Skeletal muscle satellite cell (primary cell): ENCODE results near the gene STK17A.

Experiments used
- H3K27me3 ChIP-seq: 2 replicates; pipeline ENCODE4 v1.7.0; 2013; ENCODE audit warnings: low read length; ENCODE audit not compliant: control insufficient read depth, insufficient read depth
- H3K36me3 ChIP-seq: 2 replicates; pipeline ENCODE4 v1.7.0; 2013; ENCODE audit warnings: mild to moderate bottlenecking, control low read depth, low read length; ENCODE audit not compliant: insufficient read depth
- H3K4me1 ChIP-seq: 2 replicates; pipeline ENCODE4 v1.7.0; 2013; ENCODE audit warnings: low read length; ENCODE audit not compliant: control insufficient read depth, insufficient read depth
- H3K4me2 ChIP-seq: 2 replicates; pipeline ENCODE4 v1.7.0; 2013; ENCODE audit warnings: mild to moderate bottlenecking, low read length
- H3K4me3 ChIP-seq: 2 replicates; pipeline ENCODE4 v1.7.0; 2013; ENCODE audit warnings: low read length
- H3K9ac ChIP-seq: 2 replicates; pipeline ENCODE4 v1.7.0; 2013; ENCODE audit warnings: mild to moderate bottlenecking, low read depth, low read length, moderate library complexity
- H3K9me3 ChIP-seq: replicated peaks from 2 replicates; pipeline ENCODE4 v1.7.0; 2013; ENCODE audit warnings: mild to moderate bottlenecking, control low read depth, low read length

Gene STK17A

DNA sequence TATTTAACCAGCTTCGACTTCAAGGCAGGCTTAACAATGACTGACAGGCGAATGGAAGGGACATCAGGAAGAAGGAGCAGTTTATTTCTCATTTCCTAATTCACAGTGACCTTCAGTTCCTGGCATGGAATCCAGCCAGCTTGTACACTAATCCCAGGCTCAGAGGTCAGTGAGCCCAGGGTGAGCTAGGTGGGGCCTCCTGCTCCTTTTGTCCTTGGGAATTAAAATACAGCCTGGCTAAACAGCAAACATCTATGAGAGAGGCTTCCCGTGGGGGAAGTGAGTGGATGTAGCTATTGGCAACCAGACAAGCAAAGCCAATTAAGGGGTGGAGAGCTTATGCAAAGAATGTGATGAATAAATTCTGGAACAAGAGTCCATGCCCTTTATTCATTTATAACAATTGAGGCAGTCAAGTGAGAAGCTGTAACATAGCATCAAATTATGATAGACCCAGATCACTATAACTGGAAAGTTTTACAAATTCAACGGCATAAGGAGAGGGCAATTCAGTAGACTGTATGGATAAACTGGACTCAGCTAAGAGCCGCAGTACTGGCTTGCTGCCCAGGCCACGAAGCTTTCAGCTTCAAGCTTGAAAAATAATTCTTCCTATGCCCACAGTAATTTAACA lies 57.1 kb downstream of the STK17A start:
- H3K27me3 ChIP-seq = no peaks in the 10 kb centered on the region
- peaks cover 60% of the 10 kb centered on the region for H3K36me3 ChIP-seq
- peak overlapping the region; percentile 65 for H3K9ac ChIP-seq
- no peak overlapping the region for H3K4me3 ChIP-seq
- H3K4me1 ChIP-seq = peaks cover 38% of the 10 kb centered on the region
- H3K4me2 ChIP-seq = peak overlapping the region; percentile 38
- no peaks in the 10 kb centered on the region for H3K9me3 ChIP-seq

DNA sequence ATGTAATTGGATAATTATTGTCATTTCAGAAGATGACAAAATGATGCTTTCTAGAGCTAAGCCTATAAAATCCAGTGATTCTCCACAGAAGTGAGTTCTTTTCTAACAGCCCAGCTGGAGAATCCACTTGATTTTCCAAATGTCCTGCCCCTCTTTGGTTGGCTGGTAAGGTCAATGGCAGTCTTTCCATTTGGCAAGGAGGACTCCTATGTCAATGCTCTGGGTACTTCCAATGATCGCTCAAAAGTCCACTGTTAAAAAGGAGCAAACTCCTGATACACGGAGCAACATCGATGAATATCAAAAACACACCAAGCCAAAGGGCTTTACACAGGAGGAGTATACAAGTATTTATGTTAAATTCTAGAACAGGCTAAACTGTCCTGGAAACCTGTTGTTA lies 57.8 kb downstream of the STK17A start:
- H3K9ac ChIP-seq = peak overlapping the region; percentile 65
- peaks cover 42% of the 10 kb centered on the region for H3K4me1 ChIP-seq
- H3K4me2 ChIP-seq = no peak overlapping the region
- no peak overlapping the region for H3K4me3 ChIP-seq
- peaks cover 56% of the 10 kb centered on the region for H3K36me3 ChIP-seq
- no peaks in the 10 kb centered on the region for H3K27me3 ChIP-seq
- no peaks in the 10 kb centered on the region for H3K9me3 ChIP-seq

DNA sequence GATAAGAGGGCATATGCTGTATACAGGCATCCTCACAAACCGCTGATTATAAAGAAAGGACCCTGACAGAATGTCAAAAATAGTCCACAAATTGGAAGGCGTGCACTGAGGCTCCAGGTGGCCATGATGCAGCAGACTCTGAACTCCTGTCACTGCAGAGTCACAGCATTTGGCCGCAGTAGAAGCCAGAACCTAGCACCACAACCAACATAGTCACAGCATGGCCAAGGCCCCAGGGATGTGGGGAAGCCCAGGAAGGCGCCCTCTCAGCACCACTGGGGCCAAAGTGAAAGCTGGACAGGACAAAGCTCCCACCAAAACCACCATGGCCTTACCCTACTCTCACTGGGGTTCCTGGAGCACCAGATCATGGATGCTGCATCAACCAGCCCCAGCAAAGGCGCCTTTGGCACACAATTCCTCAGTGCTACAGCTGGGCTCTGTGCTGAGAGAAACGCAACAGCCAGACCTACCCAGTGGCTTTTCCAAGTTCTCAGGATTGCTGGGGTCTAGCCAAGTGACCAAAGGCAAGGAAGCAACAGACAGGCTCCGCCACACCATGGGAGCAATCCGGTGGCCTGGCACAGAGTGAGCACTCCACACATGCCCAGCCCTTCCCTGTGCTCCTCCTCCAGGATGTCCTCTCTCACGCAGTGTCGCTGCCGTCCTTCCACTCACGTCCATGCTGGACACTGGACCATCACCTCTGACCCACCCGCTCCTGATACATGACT lies 60.2 kb downstream of the STK17A start:
- Histone ChIP-seq H3K9me3 (no peaks in the 10 kb centered on the region), H3K4me3 (no peak overlapping the region), H3K4me2 (no peak overlapping the region), H3K4me1 (peaks cover 51% of the 10 kb centered on the region), H3K36me3 (peaks cover 40% of the 10 kb centered on the region), H3K9ac (no peak overlapping the region), H3K27me3 (no peaks in the 10 kb centered on the region)

DNA sequence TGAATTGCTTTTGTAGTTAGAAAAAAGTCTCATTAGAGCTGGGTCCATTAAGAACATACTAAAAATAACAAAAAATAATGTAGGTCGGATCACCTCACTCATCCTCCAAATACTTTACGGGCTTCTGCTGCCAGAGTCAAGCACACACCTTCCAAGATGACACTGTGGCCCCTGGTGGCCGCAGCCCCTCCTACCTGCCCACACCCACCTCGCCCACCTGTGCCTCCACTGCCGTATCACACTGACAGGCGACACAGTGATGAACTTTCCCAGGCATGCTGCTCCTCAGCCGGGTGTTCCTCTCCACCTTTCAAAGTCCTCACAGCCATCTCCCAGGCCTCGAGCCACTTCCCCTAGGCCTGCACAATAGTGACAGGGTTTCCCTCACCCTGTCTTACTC lies 60.9 kb downstream of the STK17A start:
- no peak overlapping the region for H3K4me2 ChIP-seq
- H3K36me3 ChIP-seq = peaks cover 35% of the 10 kb centered on the region
- H3K27me3 ChIP-seq = no peaks in the 10 kb centered on the region
- no peak overlapping the region for H3K4me3 ChIP-seq
- H3K9ac ChIP-seq = no peak overlapping the region
- H3K4me1 ChIP-seq = peaks cover 56% of the 10 kb centered on the region
- H3K9me3 ChIP-seq = no peaks in the 10 kb centered on the region

DNA sequence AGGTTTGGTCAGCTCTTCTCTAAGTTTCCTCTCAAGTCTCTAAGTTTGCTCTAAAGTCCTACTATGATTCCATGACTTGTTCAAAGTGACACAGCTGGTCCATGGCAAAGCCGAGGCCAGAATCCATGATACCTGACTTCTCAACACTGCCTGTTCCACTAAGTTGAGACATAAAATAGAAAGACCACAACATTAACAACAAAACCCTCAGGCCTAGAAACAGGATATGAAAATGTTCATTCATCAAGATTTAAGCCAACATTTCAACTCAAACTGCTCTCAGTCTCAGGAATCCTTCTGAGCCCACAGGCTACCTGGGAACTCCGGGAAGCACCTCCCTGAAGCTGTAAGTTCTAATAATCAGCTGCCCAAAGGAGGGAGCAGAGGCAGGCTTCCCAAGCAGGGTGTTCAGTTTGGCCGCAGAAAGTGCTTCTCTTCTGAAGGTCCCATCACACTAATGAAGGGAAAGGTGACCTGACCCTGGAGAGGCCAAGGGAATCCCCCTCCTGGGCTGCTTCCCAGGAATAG lies 62.9 kb downstream of the STK17A start:
- H3K9me3 ChIP-seq = no peaks in the 10 kb centered on the region
- H3K9ac ChIP-seq = peak overlapping the region; percentile 91
- peak overlapping the region; percentile 49 for H3K4me3 ChIP-seq
- no peaks in the 10 kb centered on the region for H3K27me3 ChIP-seq
- H3K4me1 ChIP-seq = peaks cover 56% of the 10 kb centered on the region
- H3K36me3 ChIP-seq = peaks cover 20% of the 10 kb centered on the region
- H3K4me2 ChIP-seq = peak overlapping the region; percentile 72

DNA sequence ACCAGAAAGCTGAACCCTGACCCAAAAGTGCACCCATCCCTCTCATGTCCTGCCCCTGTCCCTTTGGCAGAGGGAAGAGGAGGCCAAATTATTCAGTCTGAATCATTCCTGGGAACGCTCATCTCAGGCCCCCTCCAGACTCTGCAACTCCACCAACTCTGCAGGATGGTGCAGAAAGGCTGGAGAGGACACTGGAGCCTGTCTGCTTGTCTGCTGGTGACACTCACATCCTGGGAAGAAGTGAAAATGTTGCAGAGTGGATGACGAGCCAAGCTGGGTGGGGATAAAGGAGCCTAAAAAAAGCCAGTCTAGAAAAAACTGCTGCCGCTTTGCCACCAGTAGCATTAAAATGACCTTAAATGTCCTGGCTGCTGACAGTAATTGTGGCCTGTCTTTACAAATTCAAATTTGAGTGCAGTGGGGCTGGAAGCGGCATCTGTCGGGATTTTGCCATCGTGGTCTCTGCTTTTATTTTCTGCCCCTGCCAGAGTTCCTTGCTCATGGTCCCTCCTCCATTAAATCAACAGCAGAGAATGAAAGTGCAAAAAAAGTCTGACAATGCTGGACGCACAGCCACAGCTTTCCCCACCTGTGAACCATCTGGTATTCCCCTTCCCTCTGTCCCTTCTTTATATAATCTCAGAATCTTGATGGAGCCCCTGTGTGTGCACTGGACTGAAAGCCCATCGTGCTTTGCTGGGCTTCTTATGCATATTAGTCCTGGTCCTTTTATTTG lies 63.9 kb downstream of the STK17A start:
- peak overlapping the region; percentile 49 for H3K4me3 ChIP-seq
- peak overlapping the region; percentile 91 for H3K9ac ChIP-seq
- peaks cover 14% of the 10 kb centered on the region for H3K36me3 ChIP-seq
- H3K4me1 ChIP-seq = peaks cover 61% of the 10 kb centered on the region
- H3K4me2 ChIP-seq = peak overlapping the region; percentile 72
- H3K9me3 ChIP-seq = no peaks in the 10 kb centered on the region
- no peaks in the 10 kb centered on the region for H3K27me3 ChIP-seq

DNA sequence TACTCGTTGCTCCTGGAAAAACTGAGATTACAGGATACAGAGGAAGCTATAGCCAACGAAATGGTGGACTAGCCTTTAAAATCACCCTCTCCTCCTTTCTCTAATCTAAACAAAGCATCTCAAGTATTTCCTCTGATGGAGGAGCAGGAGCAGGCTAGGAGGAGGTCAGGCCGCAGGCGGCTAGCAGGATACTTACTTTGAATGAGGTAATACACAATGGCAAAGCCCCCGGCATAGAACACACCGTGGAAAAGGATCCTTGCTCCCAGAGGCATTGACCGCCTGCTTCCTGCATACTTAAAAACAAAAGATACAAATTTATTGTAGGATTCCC lies 64.4 kb downstream of the STK17A start:
- Histone ChIP-seq H3K4me3 (peak overlapping the region; percentile 49), H3K27me3 (no peaks in the 10 kb centered on the region), H3K9ac (peak overlapping the region; percentile 91), H3K9me3 (no peaks in the 10 kb centered on the region), H3K36me3 (peaks cover 14% of the 10 kb centered on the region), H3K4me1 (peaks cover 66% of the 10 kb centered on the region), H3K4me2 (peak overlapping the region; percentile 72)

DNA sequence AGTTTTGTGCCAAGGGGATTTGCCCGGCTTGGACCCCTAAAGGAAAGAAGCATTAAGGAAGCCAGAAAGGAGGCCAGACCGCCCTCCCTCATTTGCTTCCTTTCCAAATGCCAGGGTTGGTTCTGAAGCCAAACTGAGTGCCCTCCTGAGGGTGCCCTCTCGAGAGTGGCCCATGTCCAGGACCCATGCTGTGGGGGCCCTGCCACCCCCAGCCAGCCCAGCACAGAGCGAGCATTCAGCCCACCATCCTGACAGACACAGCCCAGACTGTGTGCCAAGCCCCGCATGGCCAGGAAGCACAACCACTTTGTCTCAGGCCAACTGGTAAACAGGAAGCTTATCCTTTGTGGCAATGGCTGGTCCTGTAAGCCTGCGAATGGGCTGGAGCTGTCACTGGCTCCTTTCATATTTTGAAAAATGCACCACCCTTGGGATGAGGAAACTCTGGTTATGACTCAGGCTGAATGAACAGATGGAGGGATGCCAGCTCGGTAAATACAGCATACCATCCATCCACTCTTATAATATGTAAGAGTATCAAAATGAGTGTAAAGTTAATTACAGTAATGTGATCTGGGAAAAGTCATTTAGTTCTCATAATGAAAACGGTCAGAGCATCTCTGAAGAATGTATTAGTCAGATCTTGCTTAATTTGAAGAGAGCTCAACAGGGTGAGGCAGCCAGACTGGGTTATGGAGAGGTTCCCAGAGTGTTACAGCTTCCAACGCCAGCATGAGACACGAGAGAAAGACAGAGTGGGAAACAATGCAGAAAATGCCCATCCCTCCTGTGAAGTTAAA lies 65.0 kb downstream of the STK17A start:
- peaks cover 9% of the 10 kb centered on the region for H3K36me3 ChIP-seq
- peaks cover 67% of the 10 kb centered on the region for H3K4me1 ChIP-seq
- H3K4me2 ChIP-seq = peak overlapping the region; percentile 72
- peak overlapping the region; percentile 91 for H3K9ac ChIP-seq
- H3K27me3 ChIP-seq = no peaks in the 10 kb centered on the region
- H3K9me3 ChIP-seq = no peaks in the 10 kb centered on the region
- H3K4me3 ChIP-seq = peak overlapping the region; percentile 49

DNA sequence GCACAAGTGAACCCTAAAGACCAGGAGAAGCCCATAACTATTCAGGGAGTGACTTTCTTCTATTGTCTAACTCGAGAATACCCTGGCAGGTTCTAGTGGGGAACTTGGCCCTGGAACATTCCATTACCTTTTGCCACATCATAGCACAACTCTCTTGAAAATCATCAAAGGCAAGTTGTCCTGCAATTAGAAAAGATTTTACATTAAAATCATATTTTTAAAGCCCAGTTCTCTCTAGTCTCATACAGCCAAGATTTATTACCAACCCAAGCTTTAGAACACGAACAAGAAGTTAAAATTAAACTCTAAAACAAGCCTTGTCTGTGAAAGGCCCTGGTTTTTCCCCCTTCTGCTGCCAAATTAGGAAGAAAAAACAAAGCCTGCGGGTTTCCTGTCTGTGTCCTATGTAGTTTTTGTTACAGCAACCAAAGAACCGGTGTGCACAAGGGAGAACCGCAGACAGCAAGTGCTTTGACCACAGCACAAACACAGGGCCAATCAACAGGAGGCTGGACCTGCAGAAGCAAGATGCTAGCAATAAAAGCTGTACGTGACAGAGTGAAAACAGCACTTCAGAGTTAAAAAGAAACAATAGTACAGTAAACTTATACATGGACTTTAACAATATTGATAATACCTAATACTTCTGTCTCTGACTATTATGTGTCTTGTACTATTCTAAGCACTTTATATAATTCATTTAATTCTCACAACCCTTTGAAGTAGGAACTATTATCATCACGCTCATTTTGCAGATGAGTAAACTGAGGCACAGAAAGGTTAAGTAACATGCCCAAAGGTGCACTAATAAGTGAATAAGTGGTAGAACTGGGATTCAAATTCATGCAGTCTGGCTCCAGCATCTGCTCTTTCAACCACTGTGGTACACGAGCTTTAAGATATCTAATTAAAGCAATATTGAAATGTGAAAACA lies 65.8 kb downstream of the STK17A start:
- H3K4me1 ChIP-seq = peaks cover 67% of the 10 kb centered on the region

DNA sequence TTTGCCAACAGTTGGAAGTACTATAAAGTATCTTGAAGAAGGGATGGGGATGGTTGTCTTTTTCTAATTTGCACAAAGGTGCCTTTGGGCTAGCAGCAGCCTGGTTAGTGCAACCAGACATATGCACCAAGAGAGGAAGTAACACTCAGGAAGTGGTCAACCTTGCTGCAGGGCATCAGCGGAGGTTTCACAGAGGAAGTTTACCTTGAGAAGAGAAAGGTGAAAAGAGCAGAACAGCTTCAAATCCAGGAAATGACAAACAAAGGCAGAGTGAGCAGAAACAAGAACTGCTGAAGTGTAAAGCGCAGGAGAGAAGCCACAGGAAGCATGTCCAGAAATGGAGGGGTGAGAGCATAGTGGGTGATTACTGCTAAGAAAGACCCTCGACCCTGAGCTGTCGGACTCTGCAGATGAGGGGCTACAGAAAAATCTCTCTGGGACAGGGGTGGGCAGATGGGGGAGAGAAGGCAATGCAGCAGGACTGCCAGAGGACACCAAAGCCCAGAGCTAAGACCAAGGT lies 66.9 kb downstream of the STK17A start:
- no peaks in the 10 kb centered on the region for H3K9me3 ChIP-seq
- peak overlapping the region; percentile 31 for H3K4me3 ChIP-seq
- peaks cover 3% of the 10 kb centered on the region for H3K36me3 ChIP-seq
- H3K4me2 ChIP-seq = peak overlapping the region; percentile 70
- H3K9ac ChIP-seq = peak overlapping the region; percentile 87
- no peaks in the 10 kb centered on the region for H3K27me3 ChIP-seq
- H3K4me1 ChIP-seq = peaks cover 67% of the 10 kb centered on the region

More for the DNA sequence above, 65.8 kb downstream of the STK17A start:
- H3K27me3 ChIP-seq = no peaks in the 10 kb centered on the region
- H3K9me3 ChIP-seq = no peaks in the 10 kb centered on the region
- peaks cover 3% of the 10 kb centered on the region for H3K36me3 ChIP-seq
- no peak overlapping the region for H3K4me3 ChIP-seq
- H3K9ac ChIP-seq = peak overlapping the region; percentile 87
- H3K4me2 ChIP-seq = peak overlapping the region; percentile 56
